Upper lobe of left lung (tissue), 6 donors: ENCODE measurements around the gene EFHD1. TPM values are rescaled to one million over a fixed set of nuclear protein-coding genes. Genes with fewer than 3 reads are reported as not detected.

ENCODE experiments used
- ATAC-seq, 2 donors: fragments of 200-7000 bp; cut with Tn5 transposase; one replicate each; pipeline ENCODE4 v1.9.1; 2022; ENCODE audit warnings: mild to moderate bottlenecking in 2 of 2, moderate library complexity in 2 of 2; ENCODE audit not compliant: low FRiP score in 2 of 2
- DNase-seq, 2 donors: peaks; one replicate each; pipeline ENCODE4 v3.0.0-alpha.2; 2019 to 2020
- H3K27ac ChIP-seq, 4 donors: fragments of 200-600 bp; sonication (generic); one replicate each; pipeline ENCODE4 v1.5.1; 2016 to 2019
- H3K27me3 ChIP-seq, 4 donors: fragments of 200-600 bp; sonication (generic); one replicate each; pipeline ENCODE4 v1.5.1; 2017 to 2019
- H3K36me3 ChIP-seq, 4 donors: fragments of 200-600 bp; sonication (generic); one replicate each; pipeline ENCODE4 v1.5.1; 2016 to 2019
- H3K4me1 ChIP-seq, 4 donors: fragments of 200-600 bp; sonication (generic); one replicate each; pipeline ENCODE4 v1.5.1; 2018 to 2019
- H3K4me3 ChIP-seq, 4 donors: fragments of 200-600 bp; sonication (generic); one replicate each; pipeline ENCODE4 v1.5.1; 2017 to 2019; ENCODE audit warnings: mild to moderate bottlenecking in 2 of 4, moderate library complexity in 1 of 4
- H3K9me3 ChIP-seq, 4 donors: fragments of 200-600 bp; sonication (generic); one replicate each; pipeline ENCODE4 v1.5.1; 2018 to 2019
- CTCF ChIP-seq, 6 experiments: fragments of 450-650 bp in 4 of 6; fragments of 200-600 bp in 2 of 6; sonication (generic) in 2 of 6; IDR thresholded peaks; one replicate each; pipeline ENCODE4 v1.5.1; 2016 to 2019; ENCODE audit warnings: antibody characterized with exemption in 6 of 6
- EP300 ChIP-seq, 4 donors: sonication (generic); formaldehyde crosslinking; IDR thresholded peaks; one replicate each; pipeline ENCODE4 v1.5.1; 2017; ENCODE audit warnings: antibody characterized with exemption in 4 of 4, control low read depth in 2 of 4
- POLR2A ChIP-seq, 4 donors: fragments of 450-650 bp; IDR thresholded peaks; one replicate each; pipeline ENCODE4 v1.5.1; 2016 to 2017; ENCODE audit warnings: antibody characterized with exemption in 4 of 4, mild to moderate bottlenecking in 2 of 4
- POLR2AphosphoS5 ChIP-seq, 2 donors: sonication (generic); formaldehyde crosslinking; IDR thresholded peaks; one replicate each; pipeline ENCODE4 v1.5.1; 2017; ENCODE audit warnings: antibody characterized with exemption in 2 of 2
- WGBS, 2 donors: methylation state at CpG; one replicate each; pipeline ENCODE4 v1.1.5; 2017 to 2018; 5-methylcytosine and 5-hydroxymethylcytosine counted together
- total RNA-seq, 6 donors: library from RNA; depleted of rRNA in 4 of 6; stranded (reverse); fragments of >200 nt in 4 of 6; gene quantifications; one replicate each; pipeline versions ENCODE4 v1.1.0 to v1.2.1, GENCODE V29; 2016 to 2021
- donor health status: DM: no; HTN: no; CAD: no; lungs with moderate emphysema.
- donor health status: DM: no; HTN: yes; CAD: no; lungs with severe emphysema.

Gene EFHD1
- total RNA-seq, 6 donors from 2014 or later: 3.7 to 11.1 (median 5.2) TPM

- no peak for DNase-seq
- Histone ChIP-seq H3K4me1 (no peaks in the 10 kb centered on the region), H3K27ac (no peak overlapping the region), H3K9me3 (no peaks in the 10 kb centered on the region), H3K27me3 (no peaks in the 10 kb centered on the region), H3K36me3 (no peaks in the 10 kb centered on the region), H3K4me3 (no peak overlapping the region)
- no peak for ATAC-seq
- TF ChIP-seq POLR2AphosphoS5 (IDR thresholded peaks at IDR 0.05) (no peak), POLR2A (IDR thresholded peaks at IDR 0.05) (no peak), EP300 (IDR thresholded peaks at IDR 0.05) (no peak), CTCF (IDR thresholded peaks at IDR 0.05) (no peak)
- WGBS, 2 donors: 81 to 91% methylated on average over 7 of the region's 7 CpGs
Observed at GRCh38 chr2:232597362-232598079, 35.9 kb upstream of the EFHD1 start.

- Histone ChIP-seq H3K27ac (no peak overlapping the region), H3K36me3 (no peaks in the 10 kb centered on the region), H3K27me3 (no peaks in the 10 kb centered on the region), H3K4me3 (no peak overlapping the region), H3K4me1 (no peaks in the 10 kb centered on the region), H3K9me3 (no peaks in the 10 kb centered on the region)
- 85 to 88% methylated on average over 4 of the region's 4 CpGs for WGBS, 2 donors
- TF ChIP-seq POLR2A (IDR thresholded peaks at IDR 0.05) (no peak), CTCF (IDR thresholded peaks at IDR 0.05) (no peak), POLR2AphosphoS5 (IDR thresholded peaks at IDR 0.05) (no peak), EP300 (IDR thresholded peaks at IDR 0.05) (no peak)
- DNase-seq (no peak), ATAC-seq (no peak)
Observed at GRCh38 chr2:232598293-232598692, 35.1 kb upstream of the EFHD1 start.

- ATAC-seq: peak in 1 of 2 donors; percentile 23
- H3K4me3 ChIP-seq: no peak overlapping the region
- DNase-seq: peak in 1 of 2 donors; percentile 39
- H3K27ac ChIP-seq: no peak overlapping the region
- no peaks in the 10 kb centered on the region for H3K36me3 ChIP-seq
- H3K4me1 ChIP-seq: peaks cover 0 to under 1% (median 0%) of the 10 kb centered on the region in 4 donors
- H3K9me3 ChIP-seq: no peaks in the 10 kb centered on the region
- TF ChIP-seq POLR2A (IDR thresholded peaks at IDR 0.05) (no peak), POLR2AphosphoS5 (IDR thresholded peaks at IDR 0.05) (no peak), EP300 (IDR thresholded peaks at IDR 0.05) (no peak), CTCF (IDR thresholded peaks at IDR 0.05) (no peak)
- no peaks in the 10 kb centered on the region for H3K27me3 ChIP-seq
- 90 to 93% methylated on average over 16 to 17 of the region's 17 CpGs for WGBS, 2 donors
Observed at GRCh38 chr2:232600053-232600773, 33.2 kb upstream of the EFHD1 start.

DNA sequence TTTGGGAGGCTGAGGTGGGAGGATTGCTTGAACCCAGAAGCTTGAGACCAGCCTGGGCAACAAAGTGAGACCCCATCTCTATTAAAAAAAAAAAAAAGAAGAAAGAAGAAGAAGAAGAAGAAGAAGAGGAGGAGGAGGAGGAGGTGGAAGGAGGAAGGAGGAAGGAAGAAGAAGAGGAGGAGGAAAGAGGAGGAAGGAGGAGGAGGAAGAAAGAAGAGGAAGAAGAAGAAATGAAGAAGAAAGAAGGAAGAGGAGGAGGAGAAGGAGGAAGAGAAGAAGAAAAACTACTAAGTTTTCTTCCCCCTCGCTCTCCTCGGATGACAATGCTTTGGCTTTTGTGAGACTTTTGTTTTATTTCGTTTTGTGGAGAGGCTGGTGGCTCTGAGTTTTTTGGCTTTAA, 30.1 kb upstream of the EFHD1 start:
- H3K27me3 ChIP-seq: no peaks in the 10 kb centered on the region
- TF ChIP-seq POLR2A (IDR thresholded peaks at IDR 0.05): no peak
- TF ChIP-seq EP300 (IDR thresholded peaks at IDR 0.05): no peak
- TF ChIP-seq POLR2AphosphoS5 (IDR thresholded peaks at IDR 0.05): no peak
- no peak for TF ChIP-seq CTCF (IDR thresholded peaks at IDR 0.05)
- no peak overlapping the region for H3K27ac ChIP-seq
- ATAC-seq (no peak), DNase-seq (no peak)
- H3K36me3 ChIP-seq: no peaks in the 10 kb centered on the region
- H3K4me3 ChIP-seq: no peak overlapping the region
- WGBS, 2 donors: 72 to 81% methylated on average over 3 of the region's 3 CpGs
- peaks cover 2 to 9% (median 5%) of the 10 kb centered on the region in 4 donors for H3K4me1 ChIP-seq
- no peaks in the 10 kb centered on the region for H3K9me3 ChIP-seq
